ENCODE results near the gene CNGA2. TPM values are rescaled to one million over a fixed set of nuclear protein-coding genes. Genes with fewer than 3 reads are reported as not detected.

The CNGA2 gene
- total and polyA plus RNA-seq, 2 of the 4 experiments (the other 2 are of a cell fraction) = not detected

GRCh38 chrX:151714362-151714761, 20.2 kb upstream of the CNGA2 start:
- CTCF ChIA-PET = no interaction called here
- dilution Hi-C loops (cut with HindIII; ENCODE audit: low sequenced_read_pairs, unreplicated experiment) = no loop called here
- no peak overlapping the region for H3K23ac ChIP-seq (ENCODE audit: low read depth, low read length)

More at GRCh38 chrX:151714362-151714761, 20.2 kb upstream of the CNGA2 start:
- Histone ChIP-seq H3K4me2 (ENCODE audit: low read depth, low read length) (no peak overlapping the region), H3K4me1 (ENCODE audit: control insufficient read depth, insufficient read depth, low read length) (no peaks in the 10 kb centered on the region), H3K9ac (ENCODE audit: low read depth, low read length) (no peak overlapping the region), H3K14ac (replicated peaks; ENCODE audit: low read depth, low read length) (no peak overlapping the region), H3K9me1 (ENCODE audit: insufficient read depth, low read length) (no peaks in the 10 kb centered on the region), H2AK5ac (ENCODE audit: low read depth, low read length) (no peak overlapping the region), H4K8ac (ENCODE audit: low read depth in 2 of 2, low read length in 2 of 2) (no peak overlapping the region), H3K27ac (ENCODE audit: insufficient read depth, low read length) (no peak overlapping the region), H3K27me3 (ENCODE audit: control insufficient read depth, insufficient read depth, low read length) (no peaks in the 10 kb centered on the region; the same call in 1 of the 2 replicates), H4K91ac (ENCODE audit: insufficient read depth, low read depth, low read length) (no peak overlapping the region), H3K56ac (ENCODE audit: extremely low read depth, insufficient read depth, low read length) (no peak overlapping the region), H2BK20ac (ENCODE audit: low read depth, low read length) (no peak overlapping the region), H3K4me3 (ENCODE audit: insufficient read depth, low read depth, low read length) (no peak overlapping the region), H2BK5ac (ENCODE audit: low read depth, low read length, poor library complexity, severe bottlenecking) (no peak overlapping the region), H4K5ac (ENCODE audit: low read depth, low read length) (no peak overlapping the region), H2AFZ (replicated peaks; ENCODE audit: low read length, poor library complexity) (no peak overlapping the region), H2AK9ac (replicated peaks; ENCODE audit: low read depth, low read length, poor library complexity) (no peak overlapping the region), H3K36me3 (ENCODE audit: control insufficient read depth, insufficient read depth, low read length) (no peaks in the 10 kb centered on the region), H2BK120ac (ENCODE audit: low read depth, low read length) (no peak overlapping the region), H3K9me3 (ENCODE audit: control insufficient read depth, insufficient read depth, low read length) (no peaks in the 10 kb centered on the region; the same call in 1 of the 2 replicates), H3K18ac (ENCODE audit: low read depth, low read length) (no peak overlapping the region), H3K4ac (ENCODE audit: low read depth, low read length) (no peak overlapping the region), H2BK15ac (ENCODE audit: low read depth, low read length) (no peak overlapping the region), H4K20me1 (ENCODE audit: insufficient read depth, low read length) (no peaks in the 10 kb centered on the region), H3K79me1 (ENCODE audit: low read depth in 1 of 2, low read length in 2 of 2) (no peaks in the 10 kb centered on the region)
- TF ChIP-seq NFE2L2 (IDR thresholded peaks at IDR 0.05; ENCODE audit: low read depth, low read length) = no peak
- no peak for TF ChIP-seq ELK1 (IDR thresholded peaks at IDR 0.05; ENCODE audit: borderline replicate concordance, low read depth, low read length)
- TF ChIP-seq MAZ (IDR thresholded peaks at IDR 0.05; ENCODE audit: borderline replicate concordance, low read depth, low read length) = no peak
- no peak for TF ChIP-seq FOS (IDR thresholded peaks at IDR 0.05; ENCODE audit: low read depth, low read length)
- TF ChIP-seq CEBPB (IDR thresholded peaks at IDR 0.05; ENCODE audit: low read depth, low read length) = no peak
- WGBS, 2 experiments (ENCODE audit: extremely low coverage in 2 of 2, insufficient read length in 1 of 2) = no CpG with 5 or more reads among the region's 5 CpGs
- in situ Hi-C loops (cut with MboI; ENCODE audit: low sequenced_read_pairs) (no loop called here), intact Hi-C loops (cut with micrococcal nuclease) (no loop called here)
- ATAC-seq (ENCODE audit: low read depth) (no peak), DNase-seq (no peak)
- no TSS peak for BruUV-seq (replicated peaks)
- POLR2A ChIA-PET (ENCODE audit: unreplicated experiment) = no interaction called here

Measured in IMR-90 (cell line).